ENCODE measurements around the gene KCNK17.
"Not testable (repeated sequence)": the region's sequence is repeated elsewhere in the genome, so short reads cannot be mapped to it uniquely, and the experiment has no call there.

KCNK17 gene

GRCh38 chr6:39301606-39302005 lies 12.6 kb downstream of the KCNK17 start:
- no peak for DNase-seq

DNA sequence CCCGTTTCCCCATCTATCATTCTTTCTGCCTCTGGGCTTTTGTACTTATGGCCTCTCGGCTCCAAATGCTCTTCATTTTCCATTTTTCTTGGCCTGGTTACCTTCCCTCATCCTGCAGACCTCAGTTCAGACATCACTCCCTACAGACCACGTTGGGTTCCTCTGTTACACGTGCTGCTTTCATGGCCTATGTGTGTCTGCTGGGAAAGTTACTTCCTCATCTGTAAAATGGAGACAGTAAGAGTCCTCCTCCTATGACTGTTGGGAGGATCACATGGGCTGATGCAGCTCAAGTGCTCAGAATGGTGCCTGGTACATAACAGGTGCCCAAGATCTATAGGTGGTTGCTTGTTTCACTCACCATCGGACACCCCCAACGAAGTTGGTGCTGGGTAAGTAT lies 13.5 kb downstream of the KCNK17 start:
- no peak for DNase-seq

- no peak for DNase-seq
Measured at GRCh38 chr6:39298061-39298460, 16.2 kb downstream of the KCNK17 start.

GRCh38 chr6:39296745-39297640 lies 17.2 kb downstream of the KCNK17 start:
- DNase-seq: no peak

GRCh38 chr6:39295611-39296011 lies 18.6 kb downstream of the KCNK17 start:
- no peak for DNase-seq

- no peak for DNase-seq
Measured at GRCh38 chr6:39294899-39295298, 19.3 kb downstream of the KCNK17 start.

DNA sequence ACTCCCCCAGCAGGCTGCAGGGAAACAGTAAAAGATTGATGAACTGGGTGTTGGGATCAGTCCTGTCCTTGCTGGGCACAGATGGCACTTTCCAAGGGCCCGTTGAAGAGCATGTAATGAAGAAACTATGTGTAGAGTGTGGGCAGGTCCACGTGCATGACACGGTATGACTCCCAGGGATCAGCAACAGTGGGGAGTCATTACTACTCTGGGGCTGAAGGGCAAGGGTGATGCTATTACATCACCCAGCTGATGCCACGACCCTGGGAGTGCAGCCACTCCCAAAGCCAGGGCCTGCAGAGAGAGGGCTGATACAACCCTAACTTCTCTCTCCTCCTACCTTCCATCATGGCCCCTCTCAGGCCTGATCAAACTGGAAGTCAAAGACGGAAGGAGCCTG lies 20.1 kb downstream of the KCNK17 start:
- DNase-seq: no peak

DNA sequence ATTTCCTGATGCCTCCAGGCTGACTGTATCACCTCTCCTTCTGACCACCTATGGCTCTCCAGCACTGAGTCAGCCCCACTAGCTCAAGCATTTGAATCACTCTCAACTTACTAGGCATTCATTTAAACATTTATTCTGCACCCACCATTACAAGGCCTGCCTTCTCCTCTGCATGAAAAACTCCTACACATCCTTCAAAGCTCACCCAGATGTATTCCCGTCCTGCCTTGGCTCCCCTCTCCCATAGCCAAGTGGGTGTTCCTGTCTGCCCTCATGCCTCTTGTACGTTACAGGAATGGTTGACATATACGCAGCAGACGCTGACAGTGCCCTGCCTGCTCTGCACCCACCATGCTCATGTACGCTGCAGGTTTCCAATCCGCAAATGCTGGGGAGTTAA lies 21.6 kb downstream of the KCNK17 start:
- DNase-seq: no peak

DNA sequence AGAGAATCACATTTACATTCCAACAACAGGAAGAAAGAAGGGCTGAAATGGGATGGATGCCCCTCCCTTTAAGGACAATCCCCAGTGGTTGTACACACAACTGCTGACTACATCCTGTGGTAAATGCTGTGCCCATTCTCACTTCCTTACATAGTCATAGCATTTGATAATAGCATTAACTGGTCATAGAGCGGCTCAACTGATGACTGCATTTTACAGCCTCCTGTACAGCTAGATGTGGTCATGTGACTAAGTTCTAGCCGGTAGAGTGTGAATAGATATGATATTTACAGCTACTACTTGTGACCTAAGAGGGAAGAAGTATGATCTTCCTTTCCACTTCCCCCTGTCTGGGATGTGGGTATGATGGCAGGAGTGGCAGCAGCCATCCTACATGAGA lies 24.7 kb downstream of the KCNK17 start:
- no peak for DNase-seq

DNA sequence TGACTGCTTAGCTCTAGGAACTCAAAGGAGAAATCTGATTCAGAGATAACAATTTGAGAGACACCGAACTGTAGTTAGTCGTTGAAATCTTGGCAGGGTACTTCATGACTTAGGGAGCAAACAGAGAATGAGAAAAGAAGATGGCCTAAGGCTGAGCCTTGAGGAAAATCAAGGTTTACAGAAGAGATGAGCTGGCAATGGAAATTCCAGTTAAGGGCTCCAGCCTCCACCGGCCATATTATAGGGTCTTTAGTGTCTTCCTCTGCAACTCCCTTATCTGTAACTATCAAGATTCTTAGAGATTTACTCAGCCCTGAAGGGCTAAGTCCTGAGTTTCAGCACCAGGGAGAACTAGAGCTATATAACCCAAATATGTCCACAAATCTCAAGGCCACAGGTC lies 26.6 kb downstream of the KCNK17 start:
- no peak for DNase-seq

GRCh38 chr6:39286596-39286995 lies 27.6 kb downstream of the KCNK17 start:
- not testable (repeated sequence) for DNase-seq

GRCh38 chr6:39282774-39283173 lies 31.4 kb downstream of the KCNK17 start:
- no peak for DNase-seq

DNA sequence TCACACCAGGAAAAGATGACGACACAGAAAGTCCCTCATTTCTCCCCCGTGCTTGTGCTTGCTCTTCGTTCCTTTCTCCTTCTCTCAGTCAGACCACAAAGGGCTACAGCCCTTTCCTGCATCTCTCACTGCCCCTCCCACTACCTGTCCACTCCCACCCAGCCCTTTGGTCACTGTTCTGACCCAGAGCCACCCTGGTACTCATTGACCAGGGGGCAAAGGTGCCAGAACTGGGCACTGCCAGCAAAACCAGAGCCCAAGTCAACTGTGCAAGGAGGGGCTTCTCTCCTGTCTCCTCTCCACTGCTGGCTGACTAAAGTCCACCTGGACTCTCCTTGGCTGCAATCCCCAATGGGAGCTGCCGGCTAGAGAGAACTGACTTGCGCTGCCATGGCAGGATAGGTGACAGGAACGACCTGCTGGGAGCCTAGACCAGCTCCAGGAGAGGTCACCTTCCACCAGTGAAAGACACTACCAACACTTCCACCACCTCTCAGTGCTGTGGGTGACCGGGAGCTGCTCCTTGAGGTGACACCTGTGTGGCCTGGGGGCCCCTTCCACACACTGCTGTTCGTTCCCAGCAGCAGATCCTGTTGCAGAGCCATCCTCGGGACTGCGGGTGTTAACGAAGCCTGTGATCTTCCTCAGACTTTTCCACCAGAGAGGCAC lies 32.8 kb downstream of the KCNK17 start:
- DNase-seq: no peak

- no peak for DNase-seq
Measured at GRCh38 chr6:39280247-39280731, 33.9 kb downstream of the KCNK17 start.

DNA sequence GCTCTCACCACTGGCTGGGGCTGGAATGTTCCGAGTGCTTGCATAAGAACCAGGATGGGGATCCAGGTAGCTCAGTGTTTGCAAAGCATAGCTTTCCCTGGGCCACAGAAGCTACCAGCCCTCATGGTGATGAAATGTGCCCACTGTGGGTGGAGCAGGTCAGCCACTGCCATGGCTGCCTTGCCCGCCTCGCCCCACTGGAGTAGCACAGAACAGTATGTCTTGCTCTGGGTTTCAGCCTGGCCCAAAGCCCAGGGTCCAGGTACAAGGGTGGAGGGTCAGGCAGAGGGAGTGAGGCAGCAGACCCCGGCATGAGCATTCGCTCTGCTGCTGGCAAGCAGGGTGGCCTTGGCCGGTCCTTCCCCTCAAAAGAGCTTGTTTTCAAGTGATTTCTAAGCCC lies 34.7 kb downstream of the KCNK17 start:
- no peak for DNase-seq

DNA sequence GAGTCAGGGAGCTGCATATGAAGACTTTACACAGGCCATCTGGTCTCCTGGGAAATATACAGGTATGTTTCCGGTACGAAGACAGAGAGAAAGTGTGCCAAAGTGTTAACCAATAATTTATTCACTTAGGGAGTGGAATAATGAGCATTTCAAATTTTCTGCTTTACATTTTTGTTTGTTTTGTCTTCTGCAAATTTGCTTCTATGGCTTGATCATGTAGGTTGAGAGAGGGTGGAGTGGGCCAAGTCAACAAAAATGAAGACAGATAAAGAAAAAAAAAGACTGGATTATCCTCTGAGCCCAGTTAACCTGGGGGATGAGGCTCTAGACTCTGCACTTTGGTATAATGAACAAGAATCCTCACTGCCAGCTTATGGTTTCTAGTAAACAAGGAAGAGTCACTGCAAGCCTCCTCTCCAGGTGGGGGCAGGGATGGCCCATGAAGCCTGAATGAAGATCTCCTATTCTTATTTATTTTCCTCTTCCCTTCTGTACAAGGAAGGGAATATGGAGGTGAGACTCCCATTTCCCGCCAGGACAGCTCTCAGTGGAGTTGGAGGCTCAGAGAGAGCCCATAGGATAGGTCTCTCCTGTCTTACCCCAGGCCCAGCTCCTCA lies 37.7 kb downstream of the KCNK17 start:
- no peak for DNase-seq

DNA sequence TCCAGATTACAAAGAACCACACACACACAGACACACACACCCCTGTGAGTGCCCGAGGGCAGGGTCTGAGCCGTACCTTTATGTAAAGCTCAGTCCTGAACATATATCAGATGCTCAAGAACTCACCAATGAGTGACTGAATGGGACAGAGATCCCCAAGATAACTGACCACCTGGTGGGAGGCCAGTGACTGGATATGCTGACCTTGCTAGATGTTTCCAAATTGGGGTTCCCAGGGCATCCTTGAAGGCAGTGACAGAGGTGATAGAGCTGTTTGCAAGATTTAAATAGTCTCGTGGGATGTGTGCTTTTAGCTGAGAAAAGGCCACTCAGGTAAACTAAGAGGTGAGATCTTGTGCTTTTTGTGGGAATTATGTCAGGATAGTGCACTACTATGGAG lies 39.3 kb downstream of the KCNK17 start:
- no peak for DNase-seq

DNA sequence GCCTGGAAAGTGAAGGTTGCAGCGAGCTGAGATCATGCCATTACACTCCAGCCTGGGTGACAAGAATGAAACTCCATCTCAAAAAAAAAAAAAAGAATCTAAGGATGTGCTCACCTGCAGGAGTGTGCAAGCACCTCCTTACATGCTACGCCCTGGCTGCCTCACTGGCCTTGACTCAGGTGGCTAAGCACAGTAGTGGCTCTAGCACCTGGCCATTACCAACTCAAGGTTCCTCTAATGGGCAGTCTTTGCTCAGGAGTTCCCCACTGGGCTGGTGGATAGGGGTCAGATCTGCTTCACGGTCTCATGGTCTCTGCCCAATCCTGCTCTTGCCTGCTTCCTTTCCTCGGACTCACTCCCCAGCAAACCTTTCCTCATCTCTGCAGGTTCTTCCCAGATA lies 39.7 kb downstream of the KCNK17 start:
- no peak for DNase-seq

GRCh38 chr6:39273406-39273821 lies 40.8 kb downstream of the KCNK17 start:
- no peak for DNase-seq

DNA sequence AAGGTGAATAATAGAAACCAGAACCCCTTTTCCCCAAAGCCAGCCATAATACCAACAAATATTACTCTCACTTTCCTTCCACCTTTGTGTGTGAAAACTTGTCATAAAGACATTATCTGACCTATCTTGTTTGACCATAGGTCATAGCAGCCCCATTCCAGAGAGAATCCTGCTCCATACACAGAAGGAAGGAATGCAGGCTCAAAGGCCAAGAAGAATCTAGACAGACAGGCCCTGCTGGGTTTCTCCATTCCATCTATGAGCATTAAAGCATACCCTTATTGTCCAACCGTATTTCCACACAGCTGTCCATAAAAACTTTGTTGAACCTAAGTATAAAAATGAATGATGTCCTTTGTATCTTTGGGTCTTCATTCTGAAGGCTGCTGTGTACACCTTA lies 44.3 kb downstream of the KCNK17 start:
- no peak for DNase-seq

- no peak for DNase-seq
Measured at GRCh38 chr6:39268721-39269120, 45.5 kb downstream of the KCNK17 start.

- no peak for DNase-seq
Measured at GRCh38 chr6:39268171-39268570, 46.0 kb downstream of the KCNK17 start.

DNA sequence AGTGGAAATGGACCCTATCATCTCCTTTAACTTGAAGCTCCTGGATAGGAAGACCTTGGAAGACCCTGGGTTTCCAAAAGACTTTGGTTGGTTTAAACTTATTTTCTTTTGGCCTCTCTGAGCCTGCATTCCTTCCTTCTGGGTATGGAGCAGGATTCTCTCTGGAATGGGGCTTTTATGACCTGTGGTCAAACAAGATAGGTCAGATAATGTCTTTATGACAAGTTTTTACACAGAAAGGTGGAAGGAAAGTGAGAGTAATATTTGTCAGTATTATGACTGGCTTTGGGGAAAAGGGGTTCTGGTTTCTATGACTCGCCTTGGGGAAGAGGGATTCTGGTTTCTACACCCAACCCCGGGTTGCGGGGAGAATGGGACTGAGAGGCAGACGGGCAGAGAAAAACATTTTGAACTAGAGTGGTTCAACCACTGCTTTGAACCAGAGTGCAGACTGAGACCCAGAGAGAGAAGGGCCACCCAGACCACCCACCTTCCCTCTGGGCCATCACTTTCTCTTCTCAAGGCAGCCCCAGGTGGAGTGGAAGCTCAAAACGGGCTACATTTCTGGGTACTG lies 47.4 kb downstream of the KCNK17 start:
- DNase-seq: no peak

All from activated CD4-positive, alpha-beta T cell treated with anti-CD3 and anti-CD28 coated beads for 1 hour (primary cell).